ENCODE measurements around the gene AGMAT. TPM values are rescaled to one million over a fixed set of nuclear protein-coding genes. Genes with fewer than 3 reads are reported as not detected.
A peak's percentile ranks its signal among the peaks of the same experiment; 100 is the strongest.

AGMAT gene
- total and polyA plus RNA-seq, 2 of the 13 experiments (the other 11 are each of a cell fraction or from before 2014, with no cell fraction given) = 59.1 to 174 TPM

DNA sequence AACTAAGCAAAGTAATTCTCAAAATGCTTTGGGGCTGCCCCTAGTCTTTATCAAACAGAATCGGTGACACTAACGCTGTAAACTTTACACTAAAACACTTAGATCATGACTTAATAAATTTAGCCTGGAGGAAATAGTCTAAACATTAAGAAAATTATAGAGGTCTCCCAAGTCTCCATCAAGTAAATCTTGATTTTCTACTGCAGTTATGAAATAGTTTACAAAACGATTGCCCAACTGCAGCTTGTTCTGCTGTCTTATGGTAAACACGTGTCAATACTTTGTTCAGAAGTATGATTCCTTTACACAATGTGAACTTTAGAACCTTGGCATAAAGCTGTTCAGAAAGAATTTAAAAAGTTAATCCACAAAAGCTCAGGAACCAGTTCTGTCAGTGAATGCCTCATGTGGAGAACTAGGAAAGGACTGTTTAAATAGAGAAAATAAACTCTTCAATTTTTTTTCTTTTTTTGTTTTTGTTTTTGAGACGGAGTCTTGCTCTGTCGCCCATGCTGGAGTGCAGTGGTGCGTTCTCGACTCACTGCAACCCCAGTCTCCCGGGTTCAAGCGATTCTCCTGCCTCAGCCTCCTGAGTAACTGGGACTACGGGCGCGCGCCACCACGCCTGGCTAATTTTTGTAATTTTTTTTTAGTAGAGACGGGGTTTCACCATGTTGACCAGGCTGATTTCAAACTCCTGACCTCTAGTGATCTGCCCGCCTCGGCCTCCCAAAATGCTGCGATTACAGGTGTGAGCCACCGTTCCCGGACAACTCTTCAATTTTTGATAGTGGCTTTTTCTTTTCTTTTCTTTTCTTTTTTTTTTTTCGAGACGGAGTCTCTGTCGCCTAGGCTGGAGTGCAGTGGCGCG, 34.0 kb upstream of the AGMAT start (continued):
- TF ChIP-seq PCBP2 (optimal IDR thresholded peaks at IDR 0.05; ENCODE audit: low read depth, low read length, poor library complexity, severe bottlenecking) (no peak), NR2F6 (IDR thresholded peaks at IDR 0.05) (peak; percentile 64), NR2F6 (CRISPR knock-in tag; IDR thresholded peaks at IDR 0.05) (peak; percentile 76), FOXP1 (IDR thresholded peaks at IDR 0.05) (peak; percentile 91), FOXP1 (CRISPR knock-in tag; IDR thresholded peaks at IDR 0.05) (peak; percentile 99), JUND (CRISPR knock-in tag; IDR thresholded peaks at IDR 0.05) (no peak), MBD4 (IDR thresholded peaks at IDR 0.05; ENCODE audit: borderline replicate concordance, low read length) (0 out of 2 replicates have a peak, but pooled peaks have one; percentile 71), ZNF124 (CRISPR knock-in tag; IDR thresholded peaks at IDR 0.05) (peak; percentile 77; the same call in 1 of the 2 replicates), NR2C2 (CRISPR knock-in tag; IDR thresholded peaks at IDR 0.05; ENCODE audit: borderline replicate concordance) (peak; percentile 65; the same call in 1 of the 2 replicates), ZNF10 (CRISPR knock-in tag; IDR thresholded peaks at IDR 0.05; ENCODE audit: borderline replicate concordance, low read depth) (no peak), DPF2 (CRISPR knock-in tag; IDR thresholded peaks at IDR 0.05; ENCODE audit: borderline replicate concordance, low read depth) (peak; percentile 89), CBFB (CRISPR knock-in tag; IDR thresholded peaks at IDR 0.05) (0 out of 2 replicates have a peak, but pooled peaks have one; percentile 43), NFYB (CRISPR knock-in tag; IDR thresholded peaks at IDR 0.05) (no peak), THAP11 (CRISPR knock-in tag; IDR thresholded peaks at IDR 0.05) (peak; percentile 83), CREB1 (IDR thresholded peaks at IDR 0.05) (no peak), CREB1 (CRISPR knock-in tag; IDR thresholded peaks at IDR 0.05) (peak; percentile 69), CBX2 (IDR thresholded peaks at IDR 0.05; ENCODE audit: low read depth, low read length) (no peak), CBX2 (CRISPR knock-in tag; IDR thresholded peaks at IDR 0.05; ENCODE audit: low read depth) (no peak), CEBPB (IDR thresholded peaks at IDR 0.05; ENCODE audit: borderline replicate concordance, low read depth, low read length) (peak; percentile 99), SCMH1 (CRISPR knock-in tag; IDR thresholded peaks at IDR 0.05; ENCODE audit: borderline replicate concordance) (no peak)
- TF ChIP-seq, protein P1, sequence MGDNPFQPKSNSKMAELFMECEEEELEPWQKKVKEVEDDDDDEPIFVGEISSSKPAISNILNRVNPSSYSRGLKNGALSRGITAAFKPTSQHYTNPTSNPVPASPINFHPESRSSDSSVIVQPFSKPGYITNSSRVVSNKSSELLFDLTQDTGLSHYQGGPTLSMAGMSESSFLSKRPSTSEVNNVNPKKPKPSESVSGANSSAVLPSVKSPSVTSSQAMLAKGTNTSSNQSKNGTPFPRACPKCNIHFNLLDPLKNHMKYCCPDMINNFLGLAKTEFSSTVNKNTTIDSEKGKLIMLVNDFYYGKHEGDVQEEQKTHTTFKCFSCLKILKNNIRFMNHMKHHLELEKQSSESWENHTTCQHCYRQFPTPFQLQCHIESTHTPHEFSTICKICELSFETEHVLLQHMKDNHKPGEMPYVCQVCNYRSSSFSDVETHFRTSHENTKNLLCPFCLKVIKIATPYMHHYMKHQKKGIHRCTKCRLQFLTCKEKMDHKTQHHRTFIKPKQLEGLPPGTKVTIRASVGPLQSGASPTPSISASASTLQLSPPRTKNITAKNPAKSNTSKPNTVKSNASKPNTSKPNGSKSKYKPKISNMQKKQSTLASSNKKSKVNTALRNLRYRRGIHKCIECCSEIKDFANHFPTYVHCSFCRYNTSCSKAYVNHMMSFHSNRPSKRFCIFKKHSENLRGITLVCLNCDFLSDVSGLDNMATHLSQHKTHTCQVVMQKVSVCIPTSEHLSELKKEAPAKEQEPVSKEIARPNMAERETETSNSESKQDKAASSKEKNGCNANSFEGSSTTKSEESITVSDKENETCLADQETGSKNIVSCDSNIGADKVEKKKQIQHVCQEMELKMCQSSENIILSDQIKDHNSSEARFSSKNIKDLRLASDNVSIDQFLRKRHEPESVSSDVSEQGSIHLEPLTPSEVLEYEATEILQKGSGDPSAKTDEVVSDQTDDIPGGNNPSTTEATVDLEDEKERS (CRISPR knock-in tag; IDR thresholded peaks at IDR 0.05) = 0 out of 2 replicates have a peak, but pooled peaks have one; percentile 48
- TF ChIP-seq, protein P2, sequence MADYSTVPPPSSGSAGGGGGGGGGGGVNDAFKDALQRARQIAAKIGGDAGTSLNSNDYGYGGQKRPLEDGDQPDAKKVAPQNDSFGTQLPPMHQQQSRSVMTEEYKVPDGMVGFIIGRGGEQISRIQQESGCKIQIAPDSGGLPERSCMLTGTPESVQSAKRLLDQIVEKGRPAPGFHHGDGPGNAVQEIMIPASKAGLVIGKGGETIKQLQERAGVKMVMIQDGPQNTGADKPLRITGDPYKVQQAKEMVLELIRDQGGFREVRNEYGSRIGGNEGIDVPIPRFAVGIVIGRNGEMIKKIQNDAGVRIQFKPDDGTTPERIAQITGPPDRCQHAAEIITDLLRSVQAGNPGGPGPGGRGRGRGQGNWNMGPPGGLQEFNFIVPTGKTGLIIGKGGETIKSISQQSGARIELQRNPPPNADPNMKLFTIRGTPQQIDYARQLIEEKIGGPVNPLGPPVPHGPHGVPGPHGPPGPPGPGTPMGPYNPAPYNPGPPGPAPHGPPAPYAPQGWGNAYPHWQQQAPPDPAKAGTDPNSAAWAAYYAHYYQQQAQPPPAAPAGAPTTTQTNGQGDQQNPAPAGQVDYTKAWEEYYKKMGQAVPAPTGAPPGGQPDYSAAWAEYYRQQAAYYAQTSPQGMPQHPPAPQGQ (CRISPR knock-in tag; IDR thresholded peaks at IDR 0.05; ENCODE audit: borderline replicate concordance) = no peak
- TF ChIP-seq, protein P3, sequence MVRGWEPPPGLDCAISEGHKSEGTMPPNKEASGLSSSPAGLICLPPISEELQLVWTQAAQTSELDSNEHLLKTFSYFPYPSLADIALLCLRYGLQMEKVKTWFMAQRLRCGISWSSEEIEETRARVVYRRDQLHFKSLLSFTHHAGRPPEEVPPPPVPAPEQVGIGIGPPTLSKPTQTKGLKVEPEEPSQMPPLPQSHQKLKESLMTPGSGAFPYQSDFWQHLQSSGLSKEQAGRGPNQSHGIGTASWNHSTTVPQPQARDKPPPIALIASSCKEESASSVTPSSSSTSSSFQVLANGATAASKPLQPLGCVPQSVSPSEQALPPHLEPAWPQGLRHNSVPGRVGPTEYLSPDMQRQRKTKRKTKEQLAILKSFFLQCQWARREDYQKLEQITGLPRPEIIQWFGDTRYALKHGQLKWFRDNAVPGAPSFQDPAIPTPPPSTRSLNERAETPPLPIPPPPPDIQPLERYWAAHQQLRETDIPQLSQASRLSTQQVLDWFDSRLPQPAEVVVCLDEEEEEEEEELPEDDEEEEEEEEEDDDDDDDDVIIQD (CRISPR knock-in tag; IDR thresholded peaks at IDR 0.05; ENCODE audit: low read depth) = peak; percentile 67
